Panc1 (cell line): ENCODE measurements around the gene JAG1. TPM values are rescaled to one million over a fixed set of nuclear protein-coding genes. Genes with fewer than 3 reads are reported as not detected.
A peak's percentile ranks its signal among the peaks of the same experiment; 100 is the strongest.

Source experiments
- ATAC-seq: fragments of 200-7000 bp; cut with Tn5 transposase; 2 replicates; pipeline ENCODE4 v1.9.1; 2020; ENCODE audit warnings: mild to moderate bottlenecking, moderate library complexity
- BruUV-seq: library from RNA; stranded (reverse); fragments of 400-500 nt; replicated peaks from 2 replicates; lab custom pipeline; 2021; lab: Mats Ljungman, UMichigan
- CTCF ChIA-PET: fragments of 300-600 bp; sonication (Branson Sonifier 250); formaldehyde crosslinking; loops from one replicate; lab custom pipeline; 2022; ENCODE audit warnings: antibody characterized with exemption; lab: Charles Lee
- POLR2A ChIA-PET: fragments of 300-600 bp; sonication (Branson Sonifier 250); formaldehyde crosslinking; loops from one replicate; lab custom pipeline; 2022; ENCODE audit warnings: antibody characterized with exemption; lab: Charles Lee
- DNase-seq: peaks from one replicate; pipeline ENCODE4 v3.0.0-alpha.2; 2010; ENCODE audit warnings: low read depth, low spot score
- H3K27ac ChIP-seq: 2 replicates; pipeline ENCODE4 v1.5.1; 2011; ENCODE audit warnings: mild to moderate bottlenecking, low read length, inconsistent platforms
- H3K27me3 ChIP-seq: fragments of 200-500 bp; sonication (Bioruptor generic); 2 replicates; pipeline ENCODE4 v1.6.0; 2014; ENCODE audit warnings: low read length, inconsistent platforms; ENCODE audit not compliant: control insufficient read depth, insufficient read depth
- H3K36me3 ChIP-seq: fragments of 200-500 bp; sonication (Bioruptor generic); 2 replicates; pipeline ENCODE4 v1.5.1; 2014; ENCODE audit warnings: inconsistent platforms, mild to moderate bottlenecking, low read length, moderate library complexity; ENCODE audit not compliant: control insufficient read depth, insufficient read depth
- H3K4me1 ChIP-seq: 2 replicates; pipeline ENCODE4 v1.5.1; 2011; ENCODE audit warnings: inconsistent platforms, mild to moderate bottlenecking, low read length, moderate library complexity; ENCODE audit not compliant: control insufficient read depth, insufficient read depth
- H3K4me3 ChIP-seq, 2 experiments: 2 replicates each; pipeline ENCODE4 v1.5.1; 2011 to 2012; ENCODE audit warnings: low read depth in 2 of 2, low read length in 2 of 2, mild to moderate bottlenecking in 2 of 2, inconsistent platforms in 1 of 2, moderate library complexity in 1 of 2
- H3K9me3 ChIP-seq: fragments of 200-500 bp; sonication (Bioruptor generic); 2 replicates; pipeline ENCODE4 v1.5.1; 2014; ENCODE audit warnings: low read depth, mild to moderate bottlenecking, inconsistent platforms, low read length, moderate library complexity; ENCODE audit not compliant: control insufficient read depth, insufficient read depth
- POLR2AphosphoS5 ChIP-seq: IDR thresholded peaks from 2 replicates; pipeline ENCODE4 v1.6.1; 2012; ENCODE audit warnings: mild to moderate bottlenecking, low read depth, low read length, moderate library complexity
- SIN3A ChIP-seq: IDR thresholded peaks from 2 replicates; pipeline ENCODE4 v1.6.1; 2012; ENCODE audit warnings: low read depth, mild to moderate bottlenecking, low read length, moderate library complexity, borderline replicate concordance; ENCODE audit not compliant: insufficient read depth
- TCF7L2 ChIP-seq: IDR thresholded peaks from 2 replicates; pipeline ENCODE4 v1.6.1; 2011; ENCODE audit warnings: mild to moderate bottlenecking, low read depth, low read length, inconsistent platforms
- in situ Hi-C: cut with HindIII; loops from 2 replicates; pipeline ENCODE4 v1.10.0; 2016; ENCODE audit warnings: low sequenced_read_pairs, low pct_unique_long_range_greater_than_20kb
- intact Hi-C: fragments of 100-400 bp; cut with micrococcal nuclease; formaldehyde crosslinking; loops from one replicate; pipeline ENCODE4 v1.10.0; 2022; ENCODE audit not compliant: unreplicated experiment
- total RNA-seq: library from RNA; stranded (reverse); gene quantifications from one replicate; pipeline ENCODE4 v1.2.1, GENCODE V29; 2021; ENCODE audit not compliant: unreplicated experiment
- TF ChIP-seq, protein P1 (sequence below): fragments of 450-650 bp; IDR thresholded peaks from 2 replicates; pipeline ENCODE4 v1.5.1; 2017; ENCODE audit warnings: mild to moderate bottlenecking
- TF ChIP-seq, protein P2 (sequence below), 2 experiments: IDR thresholded peaks; 2 replicates each; pipeline ENCODE4 v1.6.1; 2011 to 2012; ENCODE audit warnings: low read depth in 2 of 2, control low read depth in 1 of 2, low read length in 1 of 2, mild to moderate bottlenecking in 1 of 2, moderate library complexity in 1 of 2; ENCODE audit not compliant: insufficient read depth in 1 of 2

JAG1 gene
- total RNA-seq, 1 experiment from 2014 or later, result 21.2 TPM

DNA sequence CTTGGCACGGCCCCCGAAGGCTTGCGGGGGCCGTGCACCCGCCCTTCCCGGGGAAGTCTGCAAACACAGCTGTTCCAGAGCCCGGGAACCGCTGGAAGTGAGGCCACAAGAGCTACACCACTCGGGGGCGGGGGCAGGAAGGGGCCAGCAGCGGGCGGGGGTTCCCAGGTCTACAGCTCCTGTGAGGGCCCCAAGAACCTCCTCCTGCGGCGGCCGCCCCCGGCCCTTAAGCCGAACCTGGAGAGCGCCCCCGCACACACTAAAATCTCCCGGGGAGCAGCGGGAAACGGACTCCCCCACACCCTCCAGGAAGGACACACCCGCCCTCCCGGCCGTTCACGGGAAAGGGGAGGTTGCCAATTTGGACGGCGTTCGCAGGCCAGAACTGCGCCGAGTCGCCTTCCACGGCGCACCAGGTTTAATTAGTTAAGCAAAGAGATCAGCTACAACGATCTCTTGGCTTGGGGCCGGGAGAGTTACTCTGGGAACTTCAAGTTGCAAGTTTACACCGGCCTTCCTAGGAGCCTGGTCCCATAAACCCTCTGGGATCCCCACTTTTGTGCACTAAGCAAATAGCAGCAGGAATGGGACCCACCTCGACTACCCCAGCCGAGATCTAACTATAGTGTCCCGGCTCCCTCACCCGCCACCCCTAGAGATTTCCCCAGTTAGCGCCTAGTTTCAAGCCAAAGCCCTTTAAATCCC lies 1.7 kb downstream of the JAG1 start:
- peaks cover 24% of the 10 kb centered on the region for H3K4me1 ChIP-seq
- H3K4me3 ChIP-seq, result peak overlapping the region; percentile 82 to 90
- intact Hi-C loops, result loop anchor here (2.0 to 10.0 kb wide), 3 partner anchors 117 to 870 kb away; no protein-coding TSS in a partner anchor
- H3K27me3 ChIP-seq, result no peaks in the 10 kb centered on the region
- ChIA-PET POLR2A (interaction anchor here (0.6 kb wide), 1 partner anchor 11 kb away, joined by 3 read pairs; no protein-coding TSS in a partner anchor), CTCF (interaction anchor here (0.7 to 1.7 kb wide), 4 partner anchors 68 to 872 kb away, joined by 4 to 21 read pairs (median 6); no protein-coding TSS in a partner anchor)
- in situ Hi-C loops, result no loop called here
- H3K36me3 ChIP-seq, result peaks cover 4% of the 10 kb centered on the region; the same call in 1 of the 2 replicates
- BruUV-seq, result no TSS peak
- TF ChIP-seq, protein P1, sequence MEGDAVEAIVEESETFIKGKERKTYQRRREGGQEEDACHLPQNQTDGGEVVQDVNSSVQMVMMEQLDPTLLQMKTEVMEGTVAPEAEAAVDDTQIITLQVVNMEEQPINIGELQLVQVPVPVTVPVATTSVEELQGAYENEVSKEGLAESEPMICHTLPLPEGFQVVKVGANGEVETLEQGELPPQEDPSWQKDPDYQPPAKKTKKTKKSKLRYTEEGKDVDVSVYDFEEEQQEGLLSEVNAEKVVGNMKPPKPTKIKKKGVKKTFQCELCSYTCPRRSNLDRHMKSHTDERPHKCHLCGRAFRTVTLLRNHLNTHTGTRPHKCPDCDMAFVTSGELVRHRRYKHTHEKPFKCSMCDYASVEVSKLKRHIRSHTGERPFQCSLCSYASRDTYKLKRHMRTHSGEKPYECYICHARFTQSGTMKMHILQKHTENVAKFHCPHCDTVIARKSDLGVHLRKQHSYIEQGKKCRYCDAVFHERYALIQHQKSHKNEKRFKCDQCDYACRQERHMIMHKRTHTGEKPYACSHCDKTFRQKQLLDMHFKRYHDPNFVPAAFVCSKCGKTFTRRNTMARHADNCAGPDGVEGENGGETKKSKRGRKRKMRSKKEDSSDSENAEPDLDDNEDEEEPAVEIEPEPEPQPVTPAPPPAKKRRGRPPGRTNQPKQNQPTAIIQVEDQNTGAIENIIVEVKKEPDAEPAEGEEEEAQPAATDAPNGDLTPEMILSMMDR, result no peak
- no peak for TF ChIP-seq TCF7L2
- TF ChIP-seq, protein P2, sequence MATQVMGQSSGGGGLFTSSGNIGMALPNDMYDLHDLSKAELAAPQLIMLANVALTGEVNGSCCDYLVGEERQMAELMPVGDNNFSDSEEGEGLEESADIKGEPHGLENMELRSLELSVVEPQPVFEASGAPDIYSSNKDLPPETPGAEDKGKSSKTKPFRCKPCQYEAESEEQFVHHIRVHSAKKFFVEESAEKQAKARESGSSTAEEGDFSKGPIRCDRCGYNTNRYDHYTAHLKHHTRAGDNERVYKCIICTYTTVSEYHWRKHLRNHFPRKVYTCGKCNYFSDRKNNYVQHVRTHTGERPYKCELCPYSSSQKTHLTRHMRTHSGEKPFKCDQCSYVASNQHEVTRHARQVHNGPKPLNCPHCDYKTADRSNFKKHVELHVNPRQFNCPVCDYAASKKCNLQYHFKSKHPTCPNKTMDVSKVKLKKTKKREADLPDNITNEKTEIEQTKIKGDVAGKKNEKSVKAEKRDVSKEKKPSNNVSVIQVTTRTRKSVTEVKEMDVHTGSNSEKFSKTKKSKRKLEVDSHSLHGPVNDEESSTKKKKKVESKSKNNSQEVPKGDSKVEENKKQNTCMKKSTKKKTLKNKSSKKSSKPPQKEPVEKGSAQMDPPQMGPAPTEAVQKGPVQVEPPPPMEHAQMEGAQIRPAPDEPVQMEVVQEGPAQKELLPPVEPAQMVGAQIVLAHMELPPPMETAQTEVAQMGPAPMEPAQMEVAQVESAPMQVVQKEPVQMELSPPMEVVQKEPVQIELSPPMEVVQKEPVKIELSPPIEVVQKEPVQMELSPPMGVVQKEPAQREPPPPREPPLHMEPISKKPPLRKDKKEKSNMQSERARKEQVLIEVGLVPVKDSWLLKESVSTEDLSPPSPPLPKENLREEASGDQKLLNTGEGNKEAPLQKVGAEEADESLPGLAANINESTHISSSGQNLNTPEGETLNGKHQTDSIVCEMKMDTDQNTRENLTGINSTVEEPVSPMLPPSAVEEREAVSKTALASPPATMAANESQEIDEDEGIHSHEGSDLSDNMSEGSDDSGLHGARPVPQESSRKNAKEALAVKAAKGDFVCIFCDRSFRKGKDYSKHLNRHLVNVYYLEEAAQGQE (IDR thresholded peaks at IDR 0.05; ENCODE audit: insufficient read depth in 1 of 2, low read depth in 2 of 2, low read length in 1 of 2), result no peak
- TF ChIP-seq POLR2AphosphoS5, result no peak
- no peak for TF ChIP-seq SIN3A
- ATAC-seq, result peak; percentile 39
- peak overlapping the region; percentile 82 for H3K27ac ChIP-seq
- no peak for DNase-seq
- no peaks in the 10 kb centered on the region for H3K9me3 ChIP-seq

GRCh38 chr20:10671221-10671918 lies 2.4 kb downstream of the JAG1 start:
- H3K4me3 ChIP-seq, result peak overlapping the region; percentile 82 to 90
- peaks cover 4% of the 10 kb centered on the region; the same call in 1 of the 2 replicates for H3K36me3 ChIP-seq
- no TSS peak for BruUV-seq
- TF ChIP-seq TCF7L2, result no peak
- 0 out of 2 replicates have a peak, but pooled peaks have one; percentile 14 for TF ChIP-seq SIN3A
- TF ChIP-seq POLR2AphosphoS5, result no peak
- TF ChIP-seq, protein P1, result peak; percentile 71
- TF ChIP-seq, protein P2 (IDR thresholded peaks at IDR 0.05; ENCODE audit: insufficient read depth in 1 of 2, low read depth in 2 of 2, low read length in 1 of 2), result no peak
- peaks cover 27% of the 10 kb centered on the region for H3K4me1 ChIP-seq
- peak; percentile 45 for DNase-seq
- ATAC-seq, result peak; percentile 43
- intact Hi-C loops, result loop anchor here (5.0 to 10.0 kb wide), 2 partner anchors 117 to 871 kb away; no protein-coding TSS in a partner anchor
- ChIA-PET CTCF (interaction anchor here (0.5 to 1.7 kb wide), 5 partner anchors 69 to 873 kb away, joined by 3 to 21 read pairs (median 4); no protein-coding TSS in a partner anchor), POLR2A (interaction anchor here (0.5 to 0.6 kb wide), 2 partner anchors 12 to 96 kb away, joined by 6 to 12 read pairs; no protein-coding TSS in a partner anchor)
- no peaks in the 10 kb centered on the region for H3K27me3 ChIP-seq
- no peaks in the 10 kb centered on the region for H3K9me3 ChIP-seq
- in situ Hi-C loops, result no loop called here
- H3K27ac ChIP-seq, result peak overlapping the region; percentile 82
